IMR-90 (cell line): ENCODE measurements around the gene FIBCD1. TPM values are rescaled to one million over a fixed set of nuclear protein-coding genes. Genes with fewer than 3 reads are reported as not detected.

ENCODE experiments used
- ATAC-seq: fragments of 200-7000 bp; cut with Tn5 transposase; 2 replicates; pipeline ENCODE4 v1.9.1; 2020; ENCODE audit warnings: low read depth, mild to moderate bottlenecking, moderate library complexity
- BruUV-seq: library from RNA; stranded (reverse); fragments of 400-500 nt; replicated peaks from 2 replicates; lab custom pipeline; 2021; lab: Mats Ljungman, UMichigan
- CTCF ChIA-PET: fragments of 300-600 bp; formaldehyde crosslinking; extraction: SDS; loops from one replicate; lab custom pipeline; 2021; ENCODE audit warnings: antibody characterized with exemption; lab: Yijun Ruan, JAX
- POLR2A ChIA-PET: fragments of 300-600 bp; sonication (Branson Sonifier 250); formaldehyde crosslinking; loops from one replicate; lab custom pipeline; 2022; ENCODE audit warnings: antibody characterized with exemption; ENCODE audit not compliant: unreplicated experiment; lab: Charles Lee
- DNase-seq: peaks from one replicate; pipeline ENCODE4 v3.0.0; 2013
- H2AFZ ChIP-seq: replicated peaks from 2 replicates; pipeline ENCODE3; 2013; ENCODE audit warnings: low read length, mild to moderate bottlenecking; ENCODE audit not compliant: poor library complexity
- H2AK5ac ChIP-seq: 2 replicates; pipeline ENCODE4 v1.6.1; 2013; ENCODE audit warnings: low read depth, low read length, inconsistent platforms
- H2AK9ac ChIP-seq: replicated peaks from 2 replicates; pipeline ENCODE3; 2013; ENCODE audit warnings: mild to moderate bottlenecking, low read depth, low read length, moderate library complexity; ENCODE audit not compliant: poor library complexity
- H2BK120ac ChIP-seq: 2 replicates; pipeline ENCODE4 v1.6.1; 2013; ENCODE audit warnings: low read depth, low read length, inconsistent platforms
- H2BK15ac ChIP-seq: 3 replicates; pipeline ENCODE4 v1.6.1; 2013; ENCODE audit warnings: low read depth, low read length, inconsistent platforms
- H2BK20ac ChIP-seq: 2 replicates; pipeline ENCODE4 v1.6.1; 2013; ENCODE audit warnings: low read depth, mild to moderate bottlenecking, inconsistent platforms, low read length, moderate library complexity
- H2BK5ac ChIP-seq: 2 replicates; pipeline ENCODE4 v1.6.1; 2013; ENCODE audit warnings: mild to moderate bottlenecking, low read depth, low read length, inconsistent platforms; ENCODE audit not compliant: poor library complexity, severe bottlenecking
- H3K14ac ChIP-seq: replicated peaks from 2 replicates; pipeline ENCODE4 v1.6.1; 2013; ENCODE audit warnings: low read depth, low read length, inconsistent platforms
- H3K18ac ChIP-seq: 2 replicates; pipeline ENCODE4 v1.6.1; 2013; ENCODE audit warnings: low read depth, low read length, control low read depth
- H3K23ac ChIP-seq: 2 replicates; pipeline ENCODE4 v1.6.1; 2013; ENCODE audit warnings: low read depth, low read length, inconsistent platforms
- H3K27ac ChIP-seq: 2 replicates; pipeline ENCODE4 v1.5.1; 2013; ENCODE audit warnings: mild to moderate bottlenecking, control low read depth, low read length; ENCODE audit not compliant: insufficient read depth
- H3K27me3 ChIP-seq: 2 replicates; pipeline ENCODE4 v1.6.1; 2013; ENCODE audit warnings: low read length; ENCODE audit not compliant: control insufficient read depth, insufficient read depth
- H3K36me3 ChIP-seq: 2 replicates; pipeline ENCODE4 v1.6.1; 2013; ENCODE audit warnings: low read length, mixed read lengths; ENCODE audit not compliant: control insufficient read depth, insufficient read depth
- H3K4ac ChIP-seq: 2 replicates; pipeline ENCODE4 v1.6.1; 2013; ENCODE audit warnings: low read depth, low read length, inconsistent platforms
- H3K4me1 ChIP-seq: 2 replicates; pipeline ENCODE4 v1.6.1; 2013; ENCODE audit warnings: low read length, mixed read lengths; ENCODE audit not compliant: control insufficient read depth, insufficient read depth
- H3K4me2 ChIP-seq: 2 replicates; pipeline ENCODE4 v1.6.1; 2013; ENCODE audit warnings: low read depth, mild to moderate bottlenecking, control low read depth, low read length, moderate library complexity
- H3K4me3 ChIP-seq: 2 replicates; pipeline ENCODE4 v1.5.1; 2013; ENCODE audit warnings: low read depth, mild to moderate bottlenecking, control low read depth, low read length, moderate library complexity; ENCODE audit not compliant: insufficient read depth
- H3K56ac ChIP-seq: 2 replicates; pipeline ENCODE4 v1.6.1; 2013; ENCODE audit warnings: low read length, inconsistent platforms; ENCODE audit not compliant: insufficient read depth; ENCODE audit errors: extremely low read depth
- H3K79me1 ChIP-seq, 2 experiments: 2 replicates each; pipeline ENCODE4 v1.6.1; 2013; ENCODE audit warnings: low read length in 2 of 2, inconsistent platforms in 1 of 2, low read depth in 1 of 2
- H3K9ac ChIP-seq: 2 replicates; pipeline ENCODE4 v1.6.1; 2013; ENCODE audit warnings: low read depth, low read length, control low read depth
- H3K9me1 ChIP-seq: 2 replicates; pipeline ENCODE4 v1.6.1; 2013; ENCODE audit warnings: low read length, inconsistent platforms; ENCODE audit not compliant: insufficient read depth
- H3K9me3 ChIP-seq: 2 replicates; pipeline ENCODE4 v1.6.1; 2013; ENCODE audit warnings: low read length; ENCODE audit not compliant: control insufficient read depth, insufficient read depth
- H4K20me1 ChIP-seq: 2 replicates; pipeline ENCODE4 v1.6.1; 2013; ENCODE audit warnings: low read length, inconsistent platforms; ENCODE audit not compliant: insufficient read depth
- H4K5ac ChIP-seq: 2 replicates; pipeline ENCODE4 v1.6.1; 2013; ENCODE audit warnings: mild to moderate bottlenecking, low read depth, low read length, control low read depth
- H4K8ac ChIP-seq, 2 experiments: 2 replicates each; pipeline ENCODE4 v1.6.1; 2013; ENCODE audit warnings: low read depth in 2 of 2, low read length in 2 of 2, control low read depth in 1 of 2, inconsistent platforms in 1 of 2
- H4K91ac ChIP-seq: 2 replicates; pipeline ENCODE4 v1.6.1; 2013; ENCODE audit warnings: low read depth, low read length, inconsistent platforms; ENCODE audit not compliant: insufficient read depth
- BHLHE40 ChIP-seq: fragments of 150-350 bp; IDR thresholded peaks from 2 replicates; pipeline ENCODE4 v1.6.1; 2016; ENCODE audit warnings: mild to moderate bottlenecking, low read depth, low read length
- CEBPB ChIP-seq: IDR thresholded peaks from 2 replicates; pipeline ENCODE4 v1.6.1; 2012; ENCODE audit warnings: low read depth, low read length, improper control_type of control experiment
- CHD1 ChIP-seq: IDR thresholded peaks from 2 replicates; pipeline ENCODE4 v1.6.1; 2012; ENCODE audit warnings: low read depth, low read length, improper control_type of control experiment
- CTCF ChIP-seq: conservative IDR thresholded peaks from 2 replicates; pipeline ENCODE4 v1.5.1; 2012; ENCODE audit warnings: mild to moderate bottlenecking, low read depth, low read length, improper control_type of control experiment
- FOS ChIP-seq: fragments of 150-350 bp; IDR thresholded peaks from 2 replicates; pipeline ENCODE4 v1.6.1; 2016; ENCODE audit warnings: low read depth, low read length
- MAZ ChIP-seq: IDR thresholded peaks from 2 replicates; pipeline ENCODE4 v1.6.1; 2012; ENCODE audit warnings: low read depth, mild to moderate bottlenecking, low read length, improper control_type of control experiment, moderate library complexity, borderline replicate concordance
- NFE2L2 ChIP-seq: fragments of 150-350 bp; IDR thresholded peaks from 2 replicates; pipeline ENCODE4 v1.6.1; 2016; ENCODE audit warnings: low read depth, mild to moderate bottlenecking, low read length
- RAD21 ChIP-seq: IDR thresholded peaks from 2 replicates; pipeline ENCODE4 v1.6.1; 2012; ENCODE audit warnings: low read length, improper control_type of control experiment
- RCOR1 ChIP-seq: IDR thresholded peaks from 2 replicates; pipeline ENCODE4 v1.6.1; 2012; ENCODE audit warnings: mild to moderate bottlenecking, low read length, improper control_type of control experiment; ENCODE audit not compliant: insufficient replicate concordance
- RFX5 ChIP-seq: IDR thresholded peaks from 2 replicates; pipeline ENCODE4 v1.8.0; 2012; ENCODE audit warnings: low read depth, mild to moderate bottlenecking, low read length, moderate library complexity
- WGBS, 2 experiments: methylation state at CpG; one replicate each; pipeline versions ENCODE4 v1.1.5 to v1.1.7; 2013; ENCODE audit warnings: missing lambda C conversion rate in 2 of 2; ENCODE audit not compliant: insufficient read length in 1 of 2; ENCODE audit errors: extremely low coverage in 2 of 2; 5-methylcytosine and 5-hydroxymethylcytosine counted together
- dilution Hi-C: fragments of 300-500 bp; cut with HindIII; formaldehyde crosslinking; loops from one replicate; pipeline ENCODE4 v1.14.3; 2018; ENCODE audit warnings: low sequenced_read_pairs; ENCODE audit not compliant: unreplicated experiment
- in situ Hi-C: fragments of 300-500 bp; cut with MboI; formaldehyde crosslinking; loops from 3 replicates; pipeline ENCODE4 v1.14.3; 2019; ENCODE audit warnings: low sequenced_read_pairs, inconsistent platforms, mixed read lengths
- intact Hi-C: fragments of 100-400 bp; cut with micrococcal nuclease; formaldehyde crosslinking; loops from 2 replicates; pipeline ENCODE4 v1.10.0; 2022
- polyA plus RNA-seq, 3 experiments: library from polyadenylated mRNA; depleted of rRNA; stranded (reverse); fragments of >200 nt; gene quantifications; 2 replicates each; pipeline ENCODE4 v1.2.3, GENCODE V29; 2012; ENCODE audit warnings: low replicate concordance in 1 of 3
- total RNA-seq: library from RNA; depleted of rRNA; stranded (reverse); fragments of >200 nt; gene quantifications from 2 replicates; pipeline ENCODE4 v1.2.3, GENCODE V29; 2012
- TF ChIP-seq, protein P1 (sequence below): fragments of 150-350 bp; IDR thresholded peaks from 2 replicates; pipeline ENCODE4 v1.6.1; 2017; ENCODE audit warnings: mild to moderate bottlenecking, antibody characterized with exemption, low read length, low read depth
- TF ChIP-seq, protein P2 (sequence below): fragments of 150-350 bp; IDR thresholded peaks from 2 replicates; pipeline ENCODE4 v1.6.1; 2016; ENCODE audit warnings: low read depth, mild to moderate bottlenecking, low read length, moderate library complexity, borderline replicate concordance

FIBCD1 gene
- total and polyA plus RNA-seq, 2 of the 4 experiments (the other 2 are of a cell fraction): 1.1 to 10.1 TPM

- Histone ChIP-seq H3K4me3 (no peak overlapping the region), H3K4me2 (no peak overlapping the region), H2BK120ac (no peak overlapping the region), H3K4ac (no peak overlapping the region), H3K27me3 (peaks cover 49% of the 10 kb centered on the region), H3K36me3 (no peaks in the 10 kb centered on the region), H2AK9ac (no peak overlapping the region), H3K79me1 (no peaks in the 10 kb centered on the region), H3K9me1 (no peaks in the 10 kb centered on the region), H4K8ac (no peak overlapping the region), H4K20me1 (no peaks in the 10 kb centered on the region), H3K18ac (no peak overlapping the region), H4K5ac (no peak overlapping the region), H2BK20ac (no peak overlapping the region), H3K56ac (no peak overlapping the region), H3K23ac (no peak overlapping the region), H3K9me3 (no peaks in the 10 kb centered on the region), H3K9ac (no peak overlapping the region), H4K91ac (no peak overlapping the region), H3K14ac (no peak overlapping the region), H3K4me1 (no peaks in the 10 kb centered on the region), H2BK5ac (no peak overlapping the region), H3K27ac (no peak overlapping the region), H2AFZ (no peak overlapping the region), H2BK15ac (no peak overlapping the region), H2AK5ac (no peak overlapping the region)
- dilution Hi-C loops: no loop called here
- ATAC-seq: no peak
- BruUV-seq: no TSS peak
- TF ChIP-seq, protein P1, sequence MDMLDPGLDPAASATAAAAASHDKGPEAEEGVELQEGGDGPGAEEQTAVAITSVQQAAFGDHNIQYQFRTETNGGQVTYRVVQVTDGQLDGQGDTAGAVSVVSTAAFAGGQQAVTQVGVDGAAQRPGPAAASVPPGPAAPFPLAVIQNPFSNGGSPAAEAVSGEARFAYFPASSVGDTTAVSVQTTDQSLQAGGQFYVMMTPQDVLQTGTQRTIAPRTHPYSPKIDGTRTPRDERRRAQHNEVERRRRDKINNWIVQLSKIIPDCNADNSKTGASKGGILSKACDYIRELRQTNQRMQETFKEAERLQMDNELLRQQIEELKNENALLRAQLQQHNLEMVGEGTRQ: no peak
- TF ChIP-seq FOS (no peak), BHLHE40 (no peak), RCOR1 (no peak), MAZ (no peak), RAD21 (no peak), CTCF (no peak), NFE2L2 (no peak), CHD1 (no peak), CEBPB (no peak), RFX5 (no peak)
- TF ChIP-seq, protein P2, sequence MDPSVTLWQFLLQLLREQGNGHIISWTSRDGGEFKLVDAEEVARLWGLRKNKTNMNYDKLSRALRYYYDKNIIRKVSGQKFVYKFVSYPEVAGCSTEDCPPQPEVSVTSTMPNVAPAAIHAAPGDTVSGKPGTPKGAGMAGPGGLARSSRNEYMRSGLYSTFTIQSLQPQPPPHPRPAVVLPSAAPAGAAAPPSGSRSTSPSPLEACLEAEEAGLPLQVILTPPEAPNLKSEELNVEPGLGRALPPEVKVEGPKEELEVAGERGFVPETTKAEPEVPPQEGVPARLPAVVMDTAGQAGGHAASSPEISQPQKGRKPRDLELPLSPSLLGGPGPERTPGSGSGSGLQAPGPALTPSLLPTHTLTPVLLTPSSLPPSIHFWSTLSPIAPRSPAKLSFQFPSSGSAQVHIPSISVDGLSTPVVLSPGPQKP: no peak
- CTCF ChIA-PET: no interaction called here
- no peak for DNase-seq
- intact Hi-C loops: no loop called here
- POLR2A ChIA-PET: no interaction called here
- 72% methylated on average over 7 of the region's 16 CpGs; no CpG with 5 or more reads in 1 of the 2 experiments for WGBS, 2 experiments
- in situ Hi-C loops: no loop called here
Observed at GRCh38 chr9:130980526-130980925, 41.5 kb upstream of the FIBCD1 start.
